GM19023 (cell line): ENCODE results near the gene HDAC11.
"Not testable (repeated sequence)": the region's sequence is repeated elsewhere in the genome, so short reads cannot be mapped to it uniquely, and the experiment has no call there.

ENCODE experiments used
- ATAC-seq: cut with Tn5 transposase; IDR thresholded peaks from one replicate; pipeline ENCODE4 v1.9.1; 2021; ENCODE audit warnings: mild to moderate bottlenecking, moderate library complexity; ENCODE audit not compliant: unreplicated experiment

The HDAC11 gene

DNA sequence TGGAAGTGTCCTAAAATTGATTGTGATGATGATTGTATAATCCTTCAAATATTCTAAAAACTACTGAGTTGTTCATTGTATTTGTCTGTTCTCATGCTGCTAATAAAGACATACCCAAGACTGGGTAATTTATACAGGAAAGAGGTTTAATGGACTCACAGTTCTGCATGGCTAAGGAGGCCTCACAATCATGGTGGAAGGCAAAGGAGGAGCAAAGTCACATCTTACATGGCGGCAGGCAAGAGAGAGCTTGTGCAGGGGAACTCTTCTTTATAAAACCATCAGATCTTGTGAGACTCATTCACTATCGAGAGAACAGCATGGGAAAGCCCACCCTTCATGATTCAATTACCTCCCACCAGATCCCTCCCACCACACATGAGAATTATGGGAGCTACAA lies 41.6 kb downstream of the HDAC11 start:
- ATAC-seq, result not testable (repeated sequence)

DNA sequence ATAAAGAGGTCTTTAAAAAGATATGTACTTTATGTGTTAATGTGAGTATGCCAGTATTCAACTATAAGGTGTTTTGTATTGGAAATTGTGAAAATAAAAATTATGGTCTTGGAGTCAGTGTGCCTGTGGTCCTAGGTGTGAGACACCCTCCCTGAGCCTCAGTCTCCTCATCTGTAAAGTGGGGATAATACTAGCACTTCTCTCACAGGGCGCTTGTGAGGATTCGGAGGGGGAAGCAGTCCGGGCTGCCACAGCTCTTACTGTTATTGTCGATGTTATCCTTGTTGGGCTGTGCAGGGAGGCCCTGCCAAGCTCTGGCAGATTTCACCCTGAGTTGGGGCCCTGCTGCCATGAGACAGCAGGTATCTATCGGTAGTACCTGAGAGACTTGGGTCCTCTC lies 42.1 kb downstream of the HDAC11 start:
- no peak for ATAC-seq

DNA sequence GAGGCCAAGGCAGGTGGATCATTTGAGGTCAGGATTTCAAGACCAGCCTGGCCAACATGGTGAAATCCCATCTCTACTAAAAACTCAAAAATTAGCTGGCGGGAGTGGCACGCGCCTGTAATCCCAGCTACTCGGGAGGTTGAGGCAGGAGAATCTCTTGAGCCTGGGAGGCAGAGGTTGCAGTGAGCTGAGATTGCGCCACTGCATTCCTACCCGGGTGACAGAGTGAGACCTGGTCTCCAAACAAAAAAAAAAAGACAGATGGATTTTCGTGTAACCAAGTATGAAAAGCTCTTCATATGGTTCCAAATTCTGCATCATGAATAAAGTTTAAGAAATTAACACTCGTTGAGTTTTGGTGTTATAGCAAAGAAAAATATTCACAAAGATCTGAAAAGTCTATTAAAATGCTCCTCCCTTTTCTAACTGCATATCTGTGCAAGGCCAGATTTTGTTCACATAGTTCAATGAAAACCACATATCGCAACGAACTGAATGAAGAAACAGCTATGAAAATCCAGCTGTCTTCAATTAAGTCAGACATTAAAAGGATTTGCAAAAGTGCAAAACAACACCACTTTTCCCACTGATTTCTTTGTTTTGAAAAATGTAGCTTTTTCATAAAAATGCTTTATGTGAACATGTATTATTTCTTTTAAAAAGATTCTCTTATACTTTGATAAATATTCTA lies 45.0 kb downstream of the HDAC11 start:
- ATAC-seq, result no peak

DNA sequence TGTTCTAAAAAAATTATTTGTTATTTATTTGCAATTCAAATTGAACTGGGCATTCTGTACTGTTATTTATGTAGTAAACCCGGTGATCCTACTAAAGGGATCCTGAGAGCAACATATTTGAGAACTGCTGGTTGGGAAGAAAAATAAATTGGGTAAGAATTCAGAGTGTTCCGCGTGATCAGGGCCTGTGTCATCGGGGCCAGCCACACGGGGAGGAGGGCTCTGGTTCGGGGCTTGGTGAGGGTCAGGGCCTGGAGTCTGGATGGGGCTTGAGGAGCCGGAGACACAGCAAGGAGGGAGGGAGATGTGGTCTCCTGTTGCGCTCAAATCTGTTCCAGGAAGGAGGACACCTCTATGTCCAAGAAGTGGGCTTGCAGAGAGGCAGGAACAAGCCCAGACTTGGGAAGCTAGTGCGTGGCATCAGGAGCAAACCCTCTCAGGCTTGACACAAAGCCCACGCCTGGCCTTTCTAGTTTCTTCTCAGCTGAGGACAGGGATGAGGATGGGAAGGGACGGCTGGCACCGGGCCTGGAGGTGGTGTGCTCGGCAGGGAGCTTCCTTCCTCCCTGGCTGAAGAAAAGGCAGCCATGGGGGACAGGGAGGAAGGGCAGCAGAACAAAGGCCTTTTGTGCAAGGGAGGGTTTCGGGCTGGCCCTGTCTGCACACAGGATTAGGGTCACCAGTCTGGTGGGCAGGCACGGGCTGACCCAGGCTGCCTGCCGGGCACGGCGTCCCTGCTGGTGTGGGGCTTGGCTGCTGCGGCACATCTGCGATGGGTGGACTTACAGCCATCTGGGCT lies 45.9 kb downstream of the HDAC11 start:
- no peak for ATAC-seq

DNA sequence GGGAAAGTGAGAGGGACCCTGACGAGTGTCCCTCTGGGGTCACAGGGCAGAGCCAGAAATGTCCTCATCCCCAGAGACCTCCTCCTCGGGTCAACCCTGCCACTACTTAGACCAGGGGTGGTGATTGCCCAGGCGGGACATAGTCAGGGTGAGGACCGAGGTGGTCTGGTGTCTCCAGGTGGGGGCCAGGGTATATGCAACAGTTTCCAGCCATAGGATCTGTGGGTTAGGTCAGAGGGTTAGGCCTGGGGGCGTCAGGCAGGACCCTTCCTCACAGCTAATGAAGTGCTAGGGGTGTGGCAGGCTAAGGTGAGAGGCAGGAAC lies 46.5 kb downstream of the HDAC11 start:
- ATAC-seq, result no peak

DNA sequence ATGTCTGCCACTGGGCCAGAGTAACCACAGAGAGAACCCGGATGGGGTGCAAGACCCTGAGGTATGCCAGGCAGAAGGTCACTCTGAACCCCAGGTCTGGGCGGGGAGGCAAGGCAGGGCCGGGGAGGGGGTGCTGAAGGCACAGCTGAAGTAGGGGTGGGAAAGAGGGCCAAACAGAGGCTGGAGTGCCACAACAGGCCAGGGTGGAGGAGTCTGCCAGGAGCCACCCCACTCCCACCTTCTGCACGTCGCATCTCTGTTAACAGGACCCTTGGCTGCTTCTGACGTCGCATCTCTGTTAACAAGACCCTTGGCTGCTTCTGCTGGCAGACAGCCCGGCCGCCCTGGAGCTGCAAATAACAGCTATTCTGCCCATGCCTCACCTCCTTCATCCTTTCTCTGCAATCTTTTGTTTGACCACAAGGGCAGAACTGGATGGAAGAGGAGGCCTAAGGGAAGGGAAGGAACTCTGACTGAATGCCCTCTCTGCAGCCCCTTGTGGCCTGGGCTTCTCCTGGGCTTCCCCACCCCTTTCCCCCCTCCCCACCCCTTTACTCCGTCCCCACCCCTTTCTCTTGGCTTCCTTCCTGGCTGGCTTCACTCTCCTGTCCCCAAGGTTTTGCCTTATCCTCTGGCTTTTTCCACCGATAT lies 48.2 kb downstream of the HDAC11 start:
- no peak for ATAC-seq

DNA sequence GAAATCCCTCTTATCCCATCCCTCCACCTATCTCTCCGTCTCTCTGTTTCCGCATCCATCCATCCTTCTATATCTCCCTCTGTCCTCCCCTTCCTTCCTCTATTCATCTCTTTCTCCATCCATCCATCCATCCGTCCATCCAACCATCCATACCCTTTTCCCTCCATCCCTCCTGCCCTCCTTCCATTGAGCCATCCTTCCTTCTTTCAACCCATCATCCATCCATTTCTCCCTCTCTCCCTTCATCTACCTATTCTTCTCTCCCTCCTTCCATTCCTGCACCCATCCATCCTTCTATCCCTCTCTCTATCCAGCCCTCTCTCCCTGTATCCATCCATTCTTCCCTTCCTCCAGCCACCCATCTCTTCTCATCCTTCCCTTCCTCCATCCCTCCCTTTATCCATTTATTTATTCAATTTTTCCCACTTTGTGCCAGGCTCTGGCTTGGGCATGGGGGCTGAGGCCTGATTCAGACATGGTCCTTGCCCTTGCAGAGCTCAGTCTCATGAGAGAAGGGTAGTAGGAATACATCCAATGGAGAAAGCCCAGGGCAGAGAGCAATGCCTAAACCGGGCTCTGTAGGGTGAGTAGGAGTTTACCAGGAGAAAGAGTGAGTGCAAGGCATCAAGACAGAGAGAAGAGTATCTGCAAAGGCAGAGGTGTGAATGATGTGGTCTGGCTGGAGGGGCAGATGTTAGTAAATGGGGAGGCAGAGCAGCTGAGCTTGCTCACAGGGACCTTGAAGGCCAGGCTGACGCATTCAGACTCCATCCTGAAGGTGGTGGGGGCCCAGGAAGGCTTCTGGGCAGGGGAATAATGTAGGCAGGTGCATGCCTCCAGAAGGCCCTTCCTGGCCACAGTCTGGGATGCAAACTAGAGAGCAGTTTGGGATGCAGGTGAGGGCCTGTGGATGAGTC lies 49.3 kb downstream of the HDAC11 start:
- ATAC-seq, result no peak

DNA sequence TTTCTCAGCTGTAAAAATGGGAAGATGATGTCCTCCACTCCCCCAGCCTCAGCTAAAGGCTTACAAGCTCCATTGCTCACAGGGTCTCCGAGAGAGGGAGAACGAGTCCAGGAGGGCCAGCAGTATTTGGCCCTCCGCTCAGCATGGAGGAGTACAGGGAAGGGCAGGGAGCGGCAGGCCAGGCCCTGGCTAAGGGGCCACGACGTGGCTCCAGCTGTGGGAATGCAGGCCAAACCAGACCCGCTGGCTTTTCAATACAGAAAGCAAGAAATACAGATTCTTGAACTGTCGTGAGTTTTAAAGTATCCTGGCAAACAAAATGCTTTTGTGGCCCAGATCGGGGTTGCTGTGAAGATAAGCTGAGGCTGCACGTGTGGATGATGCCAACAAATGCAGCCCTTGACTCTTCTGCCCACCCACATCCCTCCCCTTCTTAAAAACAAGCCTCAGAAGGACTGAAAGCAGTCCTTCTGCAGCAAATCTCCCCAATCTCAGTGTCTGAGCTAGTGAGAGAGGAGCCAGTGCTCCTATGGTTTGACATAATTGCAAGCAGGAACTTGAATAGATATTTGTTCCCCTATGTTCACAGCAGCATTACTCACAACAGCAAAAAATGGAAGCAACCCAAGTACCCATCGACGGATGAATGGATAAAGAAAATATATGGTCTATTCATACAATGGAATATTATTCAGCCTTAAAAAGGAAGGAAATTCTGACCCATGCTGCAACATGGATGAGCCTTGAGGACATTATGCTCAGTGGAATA lies 50.3 kb downstream of the HDAC11 start:
- no peak for ATAC-seq

DNA sequence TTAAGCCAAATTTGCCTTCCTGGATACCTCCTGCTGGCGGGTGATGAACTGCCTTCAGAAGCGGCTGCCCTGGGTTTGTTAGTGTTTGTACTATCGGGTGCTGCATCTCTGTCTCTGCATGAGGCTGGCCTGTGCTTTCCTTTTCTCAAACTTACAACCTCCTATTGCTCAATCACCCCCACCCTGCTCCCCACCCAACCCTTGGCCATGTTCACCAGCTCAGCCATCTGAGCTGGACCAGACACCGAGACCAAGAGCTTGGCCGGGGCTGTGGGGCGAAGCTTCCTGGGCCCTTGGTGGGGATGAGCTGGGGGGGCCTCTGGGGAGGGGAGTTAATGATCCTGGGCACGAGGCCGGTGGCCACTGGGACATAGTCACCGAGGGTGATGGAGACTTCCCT lies 52.0 kb downstream of the HDAC11 start:
- ATAC-seq, result no peak

DNA sequence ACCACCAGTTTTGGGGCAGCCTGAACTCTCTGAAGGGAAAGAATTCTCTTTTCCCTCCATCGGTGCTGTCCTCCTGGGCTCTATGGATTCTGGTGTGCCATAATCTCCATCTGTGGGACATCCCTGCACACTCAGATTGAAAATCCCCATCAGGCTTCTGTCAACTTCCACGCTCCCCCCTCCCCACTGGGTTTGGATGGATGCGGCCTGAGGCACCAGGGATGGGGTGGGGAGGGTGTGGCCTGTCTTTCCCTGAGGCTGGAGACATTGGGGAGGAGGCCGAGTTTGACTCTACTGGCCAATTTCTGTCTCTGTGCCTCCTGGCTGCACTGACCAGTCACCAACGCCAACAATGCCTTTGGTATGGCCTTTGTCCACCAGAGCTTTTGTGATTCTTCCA lies 52.5 kb downstream of the HDAC11 start:
- ATAC-seq, result no peak

DNA sequence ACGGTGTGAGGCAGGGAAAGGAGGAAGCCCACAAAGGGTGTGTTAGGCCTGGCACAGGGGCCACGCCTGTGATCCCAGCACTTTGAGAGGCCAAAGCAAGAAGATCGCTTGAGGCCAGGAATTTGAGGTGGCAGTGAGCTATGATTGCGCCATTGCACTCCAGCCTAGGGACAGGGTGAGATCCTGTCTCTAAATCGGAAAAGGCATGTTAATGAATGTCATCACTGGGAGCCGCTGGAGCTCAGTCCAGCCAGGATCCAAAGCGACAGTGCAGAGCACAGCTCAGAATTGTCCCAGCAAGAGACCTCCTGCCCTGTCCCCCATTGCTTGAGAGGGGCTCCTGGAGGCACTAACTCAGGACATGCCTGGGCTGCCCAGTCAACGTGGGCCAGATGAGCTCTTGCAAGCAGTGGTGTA lies 53.8 kb downstream of the HDAC11 start:
- no peak for ATAC-seq

DNA sequence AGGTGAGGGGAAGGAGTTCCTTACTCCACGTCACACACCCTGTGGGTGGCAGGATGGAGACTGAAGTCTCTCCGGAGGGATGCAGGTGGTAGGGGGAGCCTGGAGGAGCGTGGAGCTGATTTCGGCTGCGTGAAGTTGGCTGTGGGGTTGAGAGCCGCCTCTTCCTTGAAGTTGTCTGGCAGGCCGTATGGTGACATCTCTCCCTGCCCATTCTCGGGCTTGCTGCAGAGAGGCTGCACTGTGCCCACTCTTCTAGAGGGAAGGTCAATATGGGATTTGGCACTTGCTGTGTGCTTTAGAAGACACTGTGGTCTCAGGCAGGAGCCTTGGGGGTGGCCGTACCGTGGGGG lies 55.4 kb downstream of the HDAC11 start:
- no peak for ATAC-seq

DNA sequence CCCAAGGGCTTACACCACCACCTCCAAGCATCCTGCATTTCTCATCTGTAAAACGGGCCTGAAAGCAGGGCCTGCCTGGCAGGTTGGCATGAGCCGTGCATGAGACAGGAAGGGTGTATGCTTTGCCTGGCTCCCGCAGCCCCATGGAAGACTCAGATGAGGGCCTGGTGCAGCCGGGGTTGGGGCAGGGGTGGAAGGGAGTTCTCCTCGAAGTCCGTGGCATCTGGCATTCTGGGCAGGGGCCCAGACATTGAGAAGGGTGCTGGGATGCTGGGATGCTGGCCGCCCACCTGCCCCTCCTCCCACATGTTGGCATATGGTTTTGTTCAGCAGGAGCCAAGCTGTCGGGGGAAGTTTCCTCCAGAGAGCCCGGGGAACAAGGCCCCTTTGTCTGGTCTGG lies 55.8 kb downstream of the HDAC11 start:
- no peak for ATAC-seq

DNA sequence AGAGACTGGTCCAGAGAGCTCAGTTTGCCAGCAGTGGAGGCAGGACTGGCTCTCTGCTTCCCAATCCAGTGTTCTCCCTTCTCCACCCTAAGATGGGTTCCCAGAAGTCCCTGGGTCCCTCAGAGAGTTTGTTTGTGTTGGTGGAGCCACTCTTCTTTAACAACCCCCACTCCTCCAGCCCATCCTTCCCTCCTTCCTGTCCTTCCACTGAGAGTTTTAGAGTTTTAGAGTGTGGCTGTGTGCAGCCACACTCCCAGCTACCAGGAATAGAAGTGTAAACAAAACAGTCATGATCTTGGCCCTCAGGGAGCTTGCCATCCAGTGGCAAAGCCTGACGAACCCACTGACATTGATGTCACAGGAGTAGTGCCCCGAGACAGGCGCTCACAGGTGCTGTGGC lies 56.3 kb downstream of the HDAC11 start:
- no peak for ATAC-seq

DNA sequence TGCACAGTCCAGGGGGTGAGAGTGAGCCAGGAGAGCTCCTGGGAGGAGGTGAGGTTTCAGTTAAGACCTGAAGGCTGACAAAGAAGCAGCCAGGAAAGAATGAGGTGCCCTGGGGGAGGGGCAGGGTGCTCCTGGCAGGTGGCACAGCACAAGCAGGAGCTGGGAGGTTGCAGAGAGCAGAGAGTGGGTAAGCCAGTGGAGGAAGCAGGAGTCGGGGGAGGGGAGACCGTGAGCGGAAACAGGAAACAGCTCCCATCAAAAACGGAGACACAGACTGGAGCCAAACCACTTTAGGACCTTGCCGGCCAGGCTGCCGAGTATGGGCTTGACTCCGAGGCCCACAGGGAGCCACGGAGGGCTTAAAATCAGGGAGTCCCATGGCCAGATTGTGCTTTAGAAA lies 56.7 kb downstream of the HDAC11 start:
- ATAC-seq, result no peak

DNA sequence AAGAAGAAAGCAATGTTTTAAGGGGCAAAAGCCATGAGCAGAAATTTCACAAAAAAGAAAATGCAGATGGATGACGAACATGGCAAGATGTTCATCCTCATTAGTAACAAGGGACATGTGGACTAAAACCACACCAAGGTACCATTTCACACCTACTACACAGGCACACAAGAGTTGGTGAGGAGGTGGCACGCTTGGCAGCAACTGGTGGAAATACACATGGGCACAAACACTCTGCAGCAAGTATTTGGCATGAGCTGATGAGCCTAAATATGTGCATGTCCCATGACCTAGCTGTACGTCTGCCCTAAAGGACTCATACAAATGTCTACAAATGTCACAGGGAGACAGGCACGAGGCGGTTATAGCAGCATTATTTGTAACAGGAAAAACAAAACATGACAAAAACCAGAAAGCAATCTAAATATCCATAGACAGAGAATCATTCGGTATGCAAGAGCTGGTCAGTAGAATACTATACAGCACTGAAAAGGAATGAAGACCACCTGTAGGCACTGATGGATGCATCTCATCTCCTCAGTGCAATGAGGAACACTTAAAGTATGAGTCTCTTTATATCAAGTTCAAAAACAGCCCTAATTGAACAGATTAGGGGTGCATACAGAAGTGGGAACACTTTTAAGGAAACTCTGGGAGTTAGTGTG lies 57.3 kb downstream of the HDAC11 start:
- ATAC-seq, result no peak

DNA sequence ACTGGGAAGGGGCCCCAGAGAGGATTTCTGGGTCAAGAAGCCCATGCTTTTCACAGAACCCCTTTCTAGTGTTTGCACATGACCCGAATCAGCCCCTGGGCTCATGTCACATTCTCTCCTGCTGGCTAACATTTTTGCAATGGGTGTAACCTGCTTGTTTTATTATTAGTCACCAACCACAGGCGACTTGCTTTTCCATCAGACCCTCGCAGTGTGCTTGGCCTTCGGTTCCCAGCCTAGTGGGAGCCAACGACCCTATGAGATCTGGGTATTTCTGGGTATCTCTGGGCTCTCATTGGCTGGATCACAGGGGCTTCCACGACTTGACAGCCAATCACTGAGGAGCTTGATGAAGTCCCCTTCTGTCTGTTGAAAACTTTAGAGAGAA lies 57.8 kb downstream of the HDAC11 start:
- no peak for ATAC-seq

DNA sequence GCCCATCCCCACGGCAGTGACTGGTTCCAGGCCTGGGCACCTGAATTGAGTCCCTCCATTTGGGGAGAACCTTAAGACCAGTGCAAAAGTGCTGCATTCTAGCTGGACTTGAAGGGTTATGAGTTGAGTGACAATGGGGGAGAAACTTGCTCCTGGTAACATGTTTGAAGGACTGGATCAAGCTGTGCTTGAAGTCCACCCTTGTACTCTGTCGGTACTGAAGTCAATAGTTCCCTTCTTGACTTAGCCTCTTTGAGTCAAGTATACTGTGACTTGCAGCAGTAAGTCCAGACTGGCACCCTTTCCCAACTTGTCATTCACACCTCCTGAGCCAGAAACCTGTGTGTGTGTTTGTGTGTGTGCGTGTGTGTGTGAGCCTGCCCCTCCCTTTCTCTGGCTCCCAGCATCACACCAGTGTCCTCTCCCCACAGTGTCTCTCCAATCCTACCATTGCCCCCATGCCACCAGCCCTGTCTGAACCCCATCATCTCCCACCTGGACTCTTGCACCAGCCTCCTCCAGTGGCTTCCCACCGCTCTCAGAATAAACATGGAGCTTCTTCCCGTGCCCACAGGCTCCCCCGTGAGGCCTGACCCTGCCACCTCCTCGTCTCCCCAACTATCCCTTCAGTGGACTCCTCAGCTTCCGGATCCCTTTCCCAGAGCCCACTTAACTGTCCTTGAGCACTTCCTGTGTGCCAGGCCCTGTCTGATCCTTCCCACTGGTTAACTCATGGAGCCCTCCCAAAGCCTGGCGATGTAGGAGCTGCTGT lies 58.6 kb downstream of the HDAC11 start:
- ATAC-seq, result no peak

DNA sequence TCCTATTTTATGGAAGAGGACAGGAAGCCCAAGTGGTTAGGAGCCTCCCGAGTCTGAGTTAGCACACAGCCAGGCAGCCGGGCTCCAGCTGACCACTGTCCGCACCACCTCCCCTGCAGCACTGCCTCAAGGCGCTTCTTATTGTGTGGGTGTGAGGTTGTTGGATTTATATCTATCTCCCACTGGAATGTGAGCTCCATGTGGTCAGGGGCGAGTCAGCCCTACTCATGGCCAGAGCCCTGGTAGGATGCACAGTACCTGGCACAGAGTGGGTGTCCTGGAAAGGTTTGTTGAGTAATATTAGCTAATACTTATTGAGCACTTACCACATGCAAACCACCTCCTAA lies 59.2 kb downstream of the HDAC11 start:
- no peak for ATAC-seq
